ENCODE measurements around the gene WWTR1. TPM values are rescaled to one million over a fixed set of nuclear protein-coding genes. Genes with fewer than 3 reads are reported as not detected.
A peak's percentile ranks its signal among the peaks of the same experiment; 100 is the strongest.

The WWTR1 gene
- total and polyA plus RNA-seq, 2 experiments from 2014 or later: 25.1 to 26.2 TPM

GRCh38 chr3:149582395-149582794, 75.4 kb downstream of the WWTR1 start (continued):
- TF ChIP-seq POLR2AphosphoS5 (IDR thresholded peaks at IDR 0.05; ENCODE audit: low read depth) (no peak), JUNB (IDR thresholded peaks at IDR 0.05; ENCODE audit: unreplicated experiment) (no peak), STAT1 (IDR thresholded peaks at IDR 0.05; ENCODE audit: unreplicated experiment) (no peak)
- TF ChIP-seq, protein P1, sequence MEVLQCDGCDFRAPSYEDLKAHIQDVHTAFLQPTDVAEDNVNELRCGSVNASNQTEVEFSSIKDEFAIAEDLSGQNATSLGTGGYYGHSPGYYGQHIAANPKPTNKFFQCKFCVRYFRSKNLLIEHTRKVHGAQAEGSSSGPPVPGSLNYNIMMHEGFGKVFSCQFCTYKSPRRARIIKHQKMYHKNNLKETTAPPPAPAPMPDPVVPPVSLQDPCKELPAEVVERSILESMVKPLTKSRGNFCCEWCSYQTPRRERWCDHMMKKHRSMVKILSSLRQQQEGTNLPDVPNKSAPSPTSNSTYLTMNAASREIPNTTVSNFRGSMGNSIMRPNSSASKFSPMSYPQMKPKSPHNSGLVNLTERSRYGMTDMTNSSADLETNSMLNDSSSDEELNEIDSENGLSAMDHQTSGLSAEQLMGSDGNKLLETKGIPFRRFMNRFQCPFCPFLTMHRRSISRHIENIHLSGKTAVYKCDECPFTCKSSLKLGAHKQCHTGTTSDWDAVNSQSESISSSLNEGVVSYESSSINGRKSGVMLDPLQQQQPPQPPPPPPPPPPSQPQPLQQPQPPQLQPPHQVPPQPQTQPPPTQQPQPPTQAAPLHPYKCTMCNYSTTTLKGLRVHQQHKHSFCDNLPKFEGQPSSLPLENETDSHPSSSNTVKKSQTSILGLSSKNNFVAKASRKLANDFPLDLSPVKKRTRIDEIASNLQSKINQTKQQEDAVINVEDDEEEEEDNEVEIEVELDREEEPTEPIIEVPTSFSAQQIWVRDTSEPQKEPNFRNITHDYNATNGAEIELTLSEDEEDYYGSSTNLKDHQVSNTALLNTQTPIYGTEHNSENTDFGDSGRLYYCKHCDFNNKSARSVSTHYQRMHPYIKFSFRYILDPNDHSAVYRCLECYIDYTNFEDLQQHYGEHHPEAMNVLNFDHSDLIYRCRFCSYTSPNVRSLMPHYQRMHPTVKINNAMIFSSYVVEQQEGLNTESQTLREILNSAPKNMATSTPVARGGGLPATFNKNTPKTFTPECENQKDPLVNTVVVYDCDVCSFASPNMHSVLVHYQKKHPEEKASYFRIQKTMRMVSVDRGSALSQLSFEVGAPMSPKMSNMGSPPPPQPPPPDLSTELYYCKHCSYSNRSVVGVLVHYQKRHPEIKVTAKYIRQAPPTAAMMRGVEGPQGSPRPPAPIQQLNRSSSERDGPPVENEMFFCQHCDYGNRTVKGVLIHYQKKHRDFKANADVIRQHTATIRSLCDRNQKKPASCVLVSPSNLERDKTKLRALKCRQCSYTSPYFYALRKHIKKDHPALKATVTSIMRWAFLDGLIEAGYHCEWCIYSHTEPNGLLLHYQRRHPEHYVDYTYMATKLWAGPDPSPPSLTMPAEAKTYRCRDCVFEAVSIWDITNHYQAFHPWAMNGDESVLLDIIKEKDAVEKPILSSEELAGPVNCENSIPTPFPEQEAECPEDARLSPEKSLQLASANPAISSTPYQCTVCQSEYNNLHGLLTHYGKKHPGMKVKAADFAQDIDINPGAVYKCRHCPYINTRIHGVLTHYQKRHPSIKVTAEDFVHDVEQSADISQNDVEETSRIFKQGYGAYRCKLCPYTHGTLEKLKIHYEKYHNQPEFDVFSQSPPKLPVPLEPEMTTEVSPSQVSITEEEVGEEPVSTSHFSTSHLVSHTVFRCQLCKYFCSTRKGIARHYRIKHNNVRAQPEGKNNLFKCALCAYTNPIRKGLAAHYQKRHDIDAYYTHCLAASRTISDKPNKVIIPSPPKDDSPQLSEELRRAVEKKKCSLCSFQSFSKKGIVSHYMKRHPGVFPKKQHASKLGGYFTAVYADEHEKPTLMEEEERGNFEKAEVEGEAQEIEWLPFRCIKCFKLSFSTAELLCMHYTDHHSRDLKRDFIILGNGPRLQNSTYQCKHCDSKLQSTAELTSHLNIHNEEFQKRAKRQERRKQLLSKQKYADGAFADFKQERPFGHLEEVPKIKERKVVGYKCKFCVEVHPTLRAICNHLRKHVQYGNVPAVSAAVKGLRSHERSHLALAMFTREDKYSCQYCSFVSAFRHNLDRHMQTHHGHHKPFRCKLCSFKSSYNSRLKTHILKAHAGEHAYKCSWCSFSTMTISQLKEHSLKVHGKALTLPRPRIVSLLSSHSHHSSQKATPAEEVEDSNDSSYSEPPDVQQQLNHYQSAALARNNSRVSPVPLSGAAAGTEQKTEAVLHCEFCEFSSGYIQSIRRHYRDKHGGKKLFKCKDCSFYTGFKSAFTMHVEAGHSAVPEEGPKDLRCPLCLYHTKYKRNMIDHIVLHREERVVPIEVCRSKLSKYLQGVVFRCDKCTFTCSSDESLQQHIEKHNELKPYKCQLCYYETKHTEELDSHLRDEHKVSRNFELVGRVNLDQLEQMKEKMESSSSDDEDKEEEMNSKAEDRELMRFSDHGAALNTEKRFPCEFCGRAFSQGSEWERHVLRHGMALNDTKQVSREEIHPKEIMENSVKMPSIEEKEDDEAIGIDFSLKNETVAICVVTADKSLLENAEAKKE (CRISPR knock-in tag; IDR thresholded peaks at IDR 0.05): no peak

DNA sequence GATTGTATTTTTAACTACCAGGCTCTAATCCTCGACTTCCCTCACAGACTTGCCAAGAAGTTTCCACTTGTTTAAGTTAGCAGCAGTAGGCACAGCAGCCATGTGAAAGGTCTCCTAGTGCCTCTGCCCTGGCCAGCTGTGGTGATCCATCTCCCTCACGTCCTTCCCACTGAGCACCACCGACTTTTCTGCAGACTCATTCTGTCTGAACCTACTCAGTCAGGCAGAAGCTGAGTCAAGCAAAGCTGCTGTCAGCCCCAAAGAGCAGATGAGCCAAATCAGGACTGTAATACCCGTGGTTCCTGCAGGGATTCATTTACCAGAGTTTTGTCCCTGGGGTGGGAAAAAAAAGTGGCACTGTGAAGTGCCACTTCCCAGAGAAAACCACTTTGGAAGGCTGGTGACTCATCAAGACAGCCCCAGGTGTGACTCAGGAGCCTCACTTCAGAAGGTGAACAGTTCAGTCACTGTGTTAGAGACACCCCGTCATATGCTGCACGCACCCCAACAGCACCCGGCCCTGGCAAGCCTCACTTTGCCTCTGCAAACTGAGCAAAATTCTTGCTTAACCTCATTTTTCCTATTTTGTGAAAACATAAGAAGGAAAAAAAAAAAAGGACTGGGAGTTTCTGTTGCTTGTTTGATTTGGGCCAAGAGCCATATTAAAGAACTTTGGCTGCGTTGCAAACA, 76.0 kb downstream of the WWTR1 start:
- peaks cover 33% of the 10 kb centered on the region for H3K4me1 Mint-ChIP-seq
- no peak for DNase-seq (ENCODE audit: low spot score)
- H3K9me3 Mint-ChIP-seq: no peaks in the 10 kb centered on the region
- TF ChIP-seq EZH2phosphoT487 (IDR thresholded peaks at IDR 0.05; ENCODE audit: unreplicated experiment): no peak
- no peak for TF ChIP-seq CTCF (conservative IDR thresholded peaks at IDR 0.05; ENCODE audit: low read depth in 2 of 2)
- no peak for TF ChIP-seq EZH2 (IDR thresholded peaks at IDR 0.05; ENCODE audit: low read depth, unreplicated experiment)
- no peak for TF ChIP-seq STAT1 (IDR thresholded peaks at IDR 0.05; ENCODE audit: unreplicated experiment)
- Histone ChIP-seq H3K27ac (ENCODE audit: low read depth) (no peak overlapping the region), H3K4me1 (ENCODE audit: insufficient read depth) (peaks cover 32% of the 10 kb centered on the region), H3K36me3 (ENCODE audit: insufficient read depth) (no peaks in the 10 kb centered on the region), H4K20me1 (replicated peaks; ENCODE audit: insufficient read depth) (no peaks in the 10 kb centered on the region), H3K9me2 (ENCODE audit: insufficient read depth) (no peaks in the 10 kb centered on the region), H2AFZ (no peak overlapping the region), H3K79me2 (replicated peaks; ENCODE audit: insufficient read depth) (peaks cover 40% of the 10 kb centered on the region), H3K27me3 (ENCODE audit: insufficient read depth) (no peaks in the 10 kb centered on the region), H3K4me3 (no peak overlapping the region), H3K4me2 (0 out of 2 replicates have a peak overlapping the region, but pooled peaks have one; percentile 25), H3F3A (replicated peaks; ENCODE audit: low read depth) (no peaks in the 10 kb centered on the region)
- no peaks in the 10 kb centered on the region for H3K36me3 Mint-ChIP-seq (ENCODE audit: low read depth)
- ATAC-seq: peak; percentile 57
- H3K27me3 Mint-ChIP-seq (ENCODE audit: insufficient read depth, low read depth, poor library complexity): no peaks in the 10 kb centered on the region
- H3K4me3 Mint-ChIP-seq: no peak overlapping the region; the same call in 2 of the 3 replicates
- peak overlapping the region; percentile 93 for H3K27ac Mint-ChIP-seq

Measured in GM23338 (cell line).